ENCODE measurements around the gene CBX4. TPM values are rescaled to one million over a fixed set of nuclear protein-coding genes. Genes with fewer than 3 reads are reported as not detected.

CBX4 gene
- total RNA-seq, 2 donors from 2014 or later, result 103 to 110 TPM

DNA sequence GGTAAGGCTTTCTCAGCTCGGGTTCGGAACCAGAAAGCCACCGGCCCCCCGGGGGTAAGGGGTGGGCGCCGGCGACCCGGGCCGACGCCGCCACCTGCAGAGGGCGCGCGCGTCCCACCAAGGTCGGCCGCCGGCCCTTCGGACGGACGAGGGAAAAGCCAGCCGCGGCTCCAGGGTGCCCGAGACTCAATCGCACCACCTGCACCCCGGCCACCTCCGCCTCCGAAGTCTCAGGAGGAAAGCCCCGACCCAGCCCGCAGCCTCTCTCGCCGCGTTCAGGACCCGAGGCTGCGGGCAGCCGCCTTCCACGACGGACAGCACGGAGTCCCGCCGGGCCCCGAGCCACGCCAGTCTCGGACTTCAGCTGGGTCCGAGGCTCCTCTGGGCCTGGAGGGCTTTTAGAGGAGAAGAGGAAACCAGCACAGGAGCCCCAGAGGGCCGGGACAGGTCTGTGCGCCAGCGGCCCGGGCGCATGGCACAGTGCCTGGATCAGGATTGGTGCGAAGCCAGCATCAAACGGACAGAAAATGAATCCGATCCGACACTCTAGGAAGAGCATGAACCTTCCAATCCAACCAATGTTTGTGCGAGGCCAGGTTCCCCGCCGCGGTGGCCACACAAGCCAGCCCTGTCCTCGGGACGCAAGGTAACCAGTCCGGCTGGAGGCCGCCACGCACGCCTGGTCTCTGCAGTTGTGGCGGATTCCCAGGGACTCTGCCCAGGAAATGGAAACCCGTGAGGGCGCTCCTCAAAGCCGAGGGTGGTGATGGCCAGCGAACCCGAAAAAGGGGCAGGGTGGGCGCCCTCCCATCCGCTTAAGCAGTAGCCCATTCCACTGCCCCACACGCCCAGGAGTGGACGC, 49.1 kb downstream of the CBX4 start:
- H3K4me1 Mint-ChIP-seq, result peaks cover 3% of the 10 kb centered on the region
- no peaks in the 10 kb centered on the region for H3K9me3 ChIP-seq (ENCODE audit: control insufficient read depth, low read length, poor library complexity, severe bottlenecking)
- DNase-seq (no peak), ATAC-seq (peak; percentile 27)
- H3K27ac Mint-ChIP-seq, result no peak overlapping the region
- peaks cover 42% of the 10 kb centered on the region for H3K27me3 Mint-ChIP-seq
- H3K4me3 Mint-ChIP-seq, result peak overlapping the region; percentile 64
- no peaks in the 10 kb centered on the region for H3K36me3 Mint-ChIP-seq (ENCODE audit: low read depth)

DNA sequence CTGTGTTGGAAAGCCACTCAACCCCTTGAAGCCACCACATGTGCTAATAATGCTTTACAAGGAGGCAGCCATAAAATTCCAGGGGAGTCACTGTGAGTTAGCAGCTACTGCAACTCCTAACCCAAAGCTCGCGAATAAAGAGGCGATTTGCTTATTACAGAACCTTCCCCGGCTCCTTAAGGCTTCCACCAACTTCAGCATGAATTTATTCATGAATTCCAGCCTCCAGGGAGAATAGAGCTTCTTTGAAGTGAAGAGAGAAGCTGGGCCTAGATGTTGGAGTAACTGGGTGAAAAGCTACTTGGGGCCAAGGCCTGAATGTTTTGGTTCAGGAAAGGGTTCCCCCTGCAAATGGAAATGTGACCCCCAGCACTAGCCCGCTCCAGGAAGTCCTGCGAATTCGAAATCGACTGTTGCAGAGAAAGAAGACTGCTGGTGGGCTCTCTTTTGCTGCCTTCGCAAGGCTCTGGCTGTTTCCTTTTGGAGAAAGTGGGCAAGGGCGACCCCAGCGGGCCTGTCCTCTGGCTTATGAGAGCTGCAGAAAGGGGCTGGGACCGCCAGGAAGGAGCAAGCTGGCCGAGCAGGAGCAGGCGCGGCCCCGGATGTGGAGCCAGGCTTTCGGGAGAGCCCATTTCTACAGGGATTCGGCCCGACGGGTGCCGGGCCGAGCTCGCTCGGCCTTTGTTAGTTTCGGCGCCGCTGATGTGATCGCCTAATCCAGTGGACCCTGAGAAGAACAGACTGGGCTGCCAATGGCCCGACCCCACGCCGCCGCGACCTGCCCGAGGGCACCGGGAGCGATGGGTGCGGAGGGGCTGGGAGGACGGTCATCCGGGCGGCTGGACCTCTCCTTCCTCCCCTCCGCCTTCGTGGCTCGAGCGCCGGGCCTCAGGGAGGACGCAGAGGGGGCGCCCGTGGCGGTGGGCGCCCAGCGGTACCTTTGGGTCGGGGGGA, 50.0 kb downstream of the CBX4 start:
- H3K27me3 Mint-ChIP-seq, result peaks cover 42% of the 10 kb centered on the region
- DNase-seq, result no peak
- peak overlapping the region; percentile 61 for H3K4me3 Mint-ChIP-seq
- ATAC-seq, result no peak
- no peaks in the 10 kb centered on the region for H3K36me3 Mint-ChIP-seq (ENCODE audit: low read depth)
- H3K4me1 Mint-ChIP-seq, result peaks cover 3% of the 10 kb centered on the region
- no peaks in the 10 kb centered on the region for H3K9me3 ChIP-seq (ENCODE audit: control insufficient read depth, low read length, poor library complexity, severe bottlenecking)
- no peak overlapping the region for H3K27ac Mint-ChIP-seq

DNA sequence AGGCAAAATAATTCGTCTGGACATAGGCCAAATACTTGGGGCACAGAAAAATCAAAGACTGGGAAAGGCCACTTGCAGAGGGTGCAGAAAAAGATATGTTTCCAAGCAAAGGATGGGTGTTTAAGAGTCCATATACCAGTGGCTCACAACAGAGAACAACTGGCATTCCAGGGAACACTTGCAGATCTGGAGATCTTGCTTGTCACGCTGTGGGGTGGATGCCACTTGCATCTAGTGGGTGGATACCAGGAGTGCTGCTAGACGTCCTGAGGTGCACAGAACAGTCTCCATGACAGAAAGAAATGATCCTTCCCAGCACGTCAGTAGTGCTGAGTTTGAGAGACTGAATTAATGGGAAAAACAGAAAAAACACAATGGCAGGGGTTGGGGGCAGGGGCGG, 50.8 kb downstream of the CBX4 start:
- H3K27ac Mint-ChIP-seq, result no peak overlapping the region
- ATAC-seq (no peak), DNase-seq (no peak)
- H3K36me3 Mint-ChIP-seq (ENCODE audit: low read depth), result no peaks in the 10 kb centered on the region
- H3K9me3 ChIP-seq (ENCODE audit: control insufficient read depth, low read length, poor library complexity, severe bottlenecking), result no peaks in the 10 kb centered on the region
- H3K27me3 Mint-ChIP-seq, result peaks cover 42% of the 10 kb centered on the region
- peaks cover 3% of the 10 kb centered on the region for H3K4me1 Mint-ChIP-seq
- H3K4me3 Mint-ChIP-seq, result no peak overlapping the region

DNA sequence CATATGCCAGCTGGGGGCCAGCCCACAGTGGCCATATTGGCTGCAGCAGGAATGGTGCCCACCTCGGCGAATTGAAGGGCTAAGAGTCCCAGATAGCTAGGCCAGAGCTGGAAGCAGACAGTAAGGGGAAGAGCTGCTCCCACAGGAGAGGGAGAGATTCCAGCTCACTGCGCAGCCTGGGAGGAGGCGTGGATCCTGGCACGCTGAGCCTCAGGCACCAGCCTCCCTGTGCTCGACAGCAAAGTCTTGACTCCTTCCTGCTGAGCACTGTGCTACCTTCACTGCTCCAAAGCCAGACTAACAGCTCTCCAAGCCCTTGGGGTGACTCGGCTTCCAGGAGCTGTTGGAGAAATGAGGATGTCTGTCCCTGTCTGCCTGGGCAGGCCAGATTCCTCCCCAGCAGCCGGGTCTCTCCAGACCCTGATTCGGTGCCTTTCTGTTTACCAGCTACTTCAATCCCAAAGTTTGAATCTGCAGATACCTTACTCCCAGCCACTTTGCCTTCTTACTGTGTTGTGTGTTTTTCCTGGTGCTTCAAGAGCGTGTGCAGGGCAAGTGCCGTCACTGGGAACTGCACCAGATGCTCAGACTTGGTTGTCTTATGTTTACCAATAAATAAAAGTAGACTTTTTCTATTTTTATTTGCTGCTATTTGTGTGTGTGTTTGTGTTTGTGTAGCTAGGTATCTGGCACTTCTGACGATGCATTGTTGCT, 52.2 kb downstream of the CBX4 start:
- ATAC-seq, result no peak
- H3K27me3 Mint-ChIP-seq, result peaks cover 52% of the 10 kb centered on the region
- no peaks in the 10 kb centered on the region for H3K36me3 Mint-ChIP-seq (ENCODE audit: low read depth)
- no peak overlapping the region for H3K4me3 Mint-ChIP-seq
- DNase-seq, result no peak
- H3K27ac Mint-ChIP-seq, result peak overlapping the region; percentile 8
- peaks cover 3% of the 10 kb centered on the region for H3K4me1 Mint-ChIP-seq
- no peaks in the 10 kb centered on the region for H3K9me3 ChIP-seq (ENCODE audit: control insufficient read depth, low read length, poor library complexity, severe bottlenecking)

DNA sequence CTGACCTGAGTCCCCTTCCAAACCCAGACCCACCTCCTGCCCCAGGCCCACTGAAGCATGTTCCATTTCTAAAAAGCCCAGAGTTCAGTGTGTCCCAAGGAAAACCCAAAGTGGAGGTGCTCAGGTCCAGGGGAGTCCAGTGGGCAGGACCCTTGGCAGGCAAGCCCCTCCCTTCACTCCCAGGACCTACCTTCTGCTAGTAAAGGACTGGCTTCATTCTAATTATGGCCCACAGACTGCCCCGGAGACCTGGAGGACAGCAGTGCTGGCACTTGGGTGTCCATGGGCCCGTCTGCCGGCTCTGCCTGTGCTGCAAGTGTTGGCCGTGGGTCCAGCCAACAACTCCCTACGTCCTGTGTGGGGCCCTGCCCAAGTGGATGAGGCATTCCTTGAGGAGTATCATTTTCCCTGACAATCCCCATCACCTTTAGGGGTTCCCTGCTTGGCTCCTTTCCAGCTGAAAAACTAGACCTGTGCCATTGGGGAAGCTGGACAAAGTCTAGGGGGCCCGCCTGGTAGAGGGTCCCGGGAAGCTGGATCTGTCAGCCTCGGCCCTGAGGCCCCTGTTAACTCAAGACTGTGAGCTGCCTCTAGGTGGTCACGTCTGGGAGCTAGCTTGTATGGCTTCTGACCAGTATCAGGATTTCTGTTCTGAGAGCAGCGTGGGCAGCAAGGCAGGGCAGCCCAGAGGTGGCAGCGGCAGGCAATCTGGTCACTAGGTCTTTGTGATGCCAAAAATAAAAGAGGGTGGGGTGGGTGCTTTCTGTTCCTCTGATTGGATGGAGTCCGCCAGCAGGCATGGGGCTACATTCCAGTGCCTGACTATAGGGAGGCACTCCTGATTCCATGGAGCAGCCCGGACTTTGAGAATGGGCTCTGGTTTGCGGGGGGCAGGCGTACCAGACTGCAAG, 53.1 kb downstream of the CBX4 start:
- Mint-ChIP-seq H3K27ac (peak overlapping the region; percentile 8), H3K4me3 (no peak overlapping the region), H3K36me3 (ENCODE audit: low read depth) (no peaks in the 10 kb centered on the region), H3K27me3 (peaks cover 57% of the 10 kb centered on the region), H3K4me1 (peaks cover 5% of the 10 kb centered on the region)
- no peaks in the 10 kb centered on the region for H3K9me3 ChIP-seq (ENCODE audit: control insufficient read depth, low read length, poor library complexity, severe bottlenecking)
- ATAC-seq (no peak), DNase-seq (no peak)

DNA sequence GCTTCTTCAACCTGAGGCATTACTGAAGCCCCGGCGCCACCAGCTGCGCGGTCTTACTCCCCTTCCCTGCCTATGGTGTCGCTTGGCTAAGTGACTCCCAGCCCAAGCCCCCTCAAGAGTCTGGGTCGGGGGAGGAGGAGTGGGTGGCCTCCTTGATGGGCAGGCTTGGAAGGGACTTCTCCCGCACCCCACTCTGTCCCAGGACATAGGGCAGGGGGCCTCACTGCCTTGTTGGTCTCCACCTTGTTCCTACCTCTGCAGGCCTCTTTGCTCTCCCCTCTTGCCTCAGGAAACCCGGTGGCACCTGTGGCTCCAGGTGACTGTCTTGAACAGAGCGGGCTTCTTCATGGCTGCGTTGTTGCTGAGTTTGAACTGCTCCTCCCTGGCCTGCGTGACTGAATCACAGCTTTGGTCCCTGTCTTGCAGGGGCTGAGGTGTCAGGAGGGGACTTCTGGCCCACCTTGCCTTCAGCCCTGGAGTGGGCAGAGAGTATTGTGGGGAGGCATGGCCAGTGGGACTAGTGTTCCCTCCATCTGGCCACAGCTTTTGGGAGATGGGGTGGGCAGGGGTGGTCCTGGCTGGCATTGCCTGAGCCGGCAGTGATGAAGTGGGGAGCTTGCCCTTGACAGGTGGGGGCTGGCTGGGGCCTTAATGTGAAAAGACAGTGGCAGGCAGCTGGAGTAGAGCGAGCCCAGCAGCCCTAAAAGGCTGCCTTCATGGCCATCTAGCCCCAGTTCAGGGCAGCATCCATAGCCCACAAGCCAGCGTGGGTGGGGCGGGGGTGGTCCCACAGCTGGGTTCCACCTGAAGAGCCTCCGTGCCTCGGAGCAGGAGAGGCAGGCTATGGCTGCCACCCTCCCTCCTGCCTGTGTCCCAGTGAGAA, 54.0 kb downstream of the CBX4 start:
- H3K9me3 ChIP-seq (ENCODE audit: control insufficient read depth, low read length, poor library complexity, severe bottlenecking), result no peaks in the 10 kb centered on the region
- Mint-ChIP-seq H3K36me3 (ENCODE audit: low read depth) (no peaks in the 10 kb centered on the region), H3K27me3 (peaks cover 66% of the 10 kb centered on the region), H3K4me3 (no peak overlapping the region), H3K4me1 (peaks cover 7% of the 10 kb centered on the region), H3K27ac (no peak overlapping the region)
- ATAC-seq (no peak), DNase-seq (no peak)

DNA sequence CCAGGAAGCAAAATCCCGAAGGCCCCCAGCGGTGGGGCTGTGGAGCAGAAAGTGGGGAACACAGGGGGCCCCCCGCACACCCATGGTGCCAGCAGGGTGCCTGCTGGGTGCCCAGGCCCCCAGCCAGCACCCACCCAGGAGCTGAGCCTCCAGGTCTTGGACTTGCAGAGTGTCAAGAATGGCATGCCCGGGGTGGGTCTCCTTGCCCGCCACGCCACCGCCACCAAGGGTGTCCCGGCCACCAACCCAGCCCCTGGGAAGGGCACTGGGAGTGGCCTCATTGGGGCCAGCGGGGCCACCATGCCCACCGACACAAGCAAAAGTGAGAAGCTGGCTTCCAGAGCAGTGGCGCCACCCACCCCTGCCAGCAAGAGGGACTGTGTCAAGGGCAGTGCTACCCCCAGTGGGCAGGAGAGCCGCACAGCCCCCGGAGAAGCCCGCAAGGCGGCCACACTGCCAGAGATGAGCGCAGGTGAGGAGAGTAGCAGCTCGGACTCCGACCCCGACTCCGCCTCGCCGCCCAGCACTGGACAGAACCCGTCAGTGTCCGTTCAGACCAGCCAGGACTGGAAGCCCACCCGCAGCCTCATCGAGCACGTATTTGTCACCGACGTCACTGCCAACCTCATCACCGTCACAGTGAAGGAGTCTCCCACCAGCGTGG, 54.8 kb downstream of the CBX4 start:
- Mint-ChIP-seq H3K27me3 (peaks cover 74% of the 10 kb centered on the region), H3K4me3 (no peak overlapping the region), H3K27ac (no peak overlapping the region), H3K36me3 (ENCODE audit: low read depth) (no peaks in the 10 kb centered on the region), H3K4me1 (peaks cover 7% of the 10 kb centered on the region)
- no peaks in the 10 kb centered on the region for H3K9me3 ChIP-seq (ENCODE audit: control insufficient read depth, low read length, poor library complexity, severe bottlenecking)
- DNase-seq (no peak), ATAC-seq (no peak)

DNA sequence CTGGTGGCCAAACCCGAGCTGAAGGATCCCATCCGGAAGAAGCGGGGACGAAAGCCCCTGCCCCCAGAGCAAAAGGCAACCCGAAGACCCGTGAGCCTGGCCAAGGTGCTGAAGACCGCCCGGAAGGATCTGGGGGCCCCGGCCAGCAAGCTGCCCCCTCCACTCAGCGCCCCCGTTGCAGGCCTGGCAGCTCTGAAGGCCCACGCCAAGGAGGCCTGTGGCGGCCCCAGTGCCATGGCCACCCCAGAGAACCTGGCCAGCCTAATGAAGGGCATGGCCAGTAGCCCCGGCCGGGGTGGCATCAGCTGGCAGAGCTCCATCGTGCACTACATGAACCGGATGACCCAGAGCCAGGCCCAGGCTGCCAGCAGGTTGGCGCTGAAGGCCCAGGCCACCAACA, 55.3 kb downstream of the CBX4 start:
- peaks cover 74% of the 10 kb centered on the region for H3K27me3 Mint-ChIP-seq

More for the DNA sequence above, 55.3 kb downstream of the CBX4 start:
- H3K27ac Mint-ChIP-seq, result no peak overlapping the region
- DNase-seq, result no peak
- H3K36me3 Mint-ChIP-seq (ENCODE audit: low read depth), result no peaks in the 10 kb centered on the region
- peaks cover 5% of the 10 kb centered on the region for H3K4me1 Mint-ChIP-seq
- no peak overlapping the region for H3K4me3 Mint-ChIP-seq
- no peaks in the 10 kb centered on the region for H3K9me3 ChIP-seq (ENCODE audit: control insufficient read depth, low read length, poor library complexity, severe bottlenecking)
- no peak for ATAC-seq

Other genes with a start within 250 kb of the CBX4 start
- under 1 TPM in 1 of 2 donors, not detected in 1; 0.12 TPM for gene RBFOX3, start 228.4 kb downstream of the CBX4 start, total RNA-seq
- not detected for gene ENPP7, start 108.5 kb downstream of the CBX4 start, total RNA-seq
- gene CBX2, start 61.3 kb downstream of the CBX4 start, total RNA-seq, result under 1 TPM in 1 of 2 donors, not detected in 1; 0.18 TPM
- 1 to 10 TPM; 2.5 to 3.6 TPM for gene CBX8, start 42.4 kb downstream of the CBX4 start, total RNA-seq
- gene TBC1D16, start 196.4 kb upstream of the CBX4 start, total RNA-seq, result 1 to 10 TPM; 1.9 to 2.6 TPM
- 1 to 10 TPM; 3.4 to 4.5 TPM for gene CCDC40, start 197.2 kb upstream of the CBX4 start, total RNA-seq